GM12878 (cell line): Measurements from ENCODE around the gene EEF2KMT. TPM values are rescaled to one million over a fixed set of nuclear protein-coding genes. Genes with fewer than 3 reads are reported as not detected.
"Not testable (repeated sequence)": the region's sequence is repeated elsewhere in the genome, so short reads cannot be mapped to it uniquely, and the experiment has no call there.

ENCODE experiments used
- ATAC-seq: fragments of 200-7000 bp; cut with Tn5 transposase; 3 replicates; pipeline ENCODE4 v1.9.1; 2020; ENCODE audit warnings: mild to moderate bottlenecking, moderate library complexity
- BruUV-seq: library from RNA; stranded (reverse); fragments of 400-500 nt; replicated peaks from 2 replicates; lab custom pipeline; 2021; lab: Mats Ljungman, UMichigan
- CTCF ChIA-PET: fragments of 300-600 bp; sonication (Branson Sonifier 250); formaldehyde crosslinking; extraction: SDS; loops from one replicate; lab custom pipeline; 2021; ENCODE audit warnings: inconsistent platforms; lab: Yijun Ruan, JAX
- POLR2A ChIA-PET: fragments of 350-600 bp; formaldehyde crosslinking; extraction: SDS; loops from one replicate; lab custom pipeline; 2021; ENCODE audit warnings: inconsistent platforms; lab: Charles Lee
- RAD21 ChIA-PET: fragments of 300-600 bp; sonication (Branson Sonifier 250); formaldehyde crosslinking; loops from one replicate; lab custom pipeline; 2023; ENCODE audit warnings: antibody characterized with exemption; ENCODE audit not compliant: unreplicated experiment; lab: Charles Lee
- SMC1A ChIA-PET: fragments of 300-600 bp; sonication (Branson Sonifier 250); formaldehyde crosslinking; loops from one replicate; lab custom pipeline; 2023; ENCODE audit not compliant: unreplicated experiment, uncharacterized antibody; lab: Charles Lee
- DNase-seq: peaks from one replicate; pipeline ENCODE4 v3.0.0-alpha.2; 2011; ENCODE audit warnings: low read depth, low spot score
- FAIRE-seq: peaks from 3 replicates; lab custom pipeline; 2011; peaks lifted over from hg19 to GRCh38; lab: Jason Lieb, UNC
- H2AFZ ChIP-seq: 2 replicates; pipeline ENCODE4 v1.6.0; 2011; ENCODE audit warnings: low read depth, low read length, control low read depth; ENCODE audit not compliant: control insufficient read depth
- H3K27ac ChIP-seq: 2 replicates; pipeline ENCODE4 v1.5.1; 2011; ENCODE audit warnings: control low read depth; ENCODE audit not compliant: control insufficient read depth, insufficient read depth
- H3K27me3 ChIP-seq, 2 experiments: replicated peaks in 1 of 2; 2 replicates each; pipeline versions ENCODE4 v1.6.0 to v1.6.1; 2011; ENCODE audit warnings: low read length in 1 of 2; ENCODE audit not compliant: control insufficient read depth in 2 of 2, insufficient read depth in 2 of 2
- H3K36me3 ChIP-seq, 2 experiments: 2 replicates each; pipeline ENCODE4 v1.5.1; 2011; ENCODE audit warnings: low read length in 1 of 2; ENCODE audit not compliant: control insufficient read depth in 2 of 2, insufficient read depth in 2 of 2
- H3K4me1 ChIP-seq: 2 replicates; pipeline ENCODE4 v1.6.1; 2011; ENCODE audit warnings: mild to moderate bottlenecking, low read length, moderate library complexity, mixed read lengths; ENCODE audit not compliant: control insufficient read depth, insufficient read depth
- H3K4me2 ChIP-seq: 2 replicates; pipeline ENCODE4 v1.6.0; 2011; ENCODE audit warnings: control low read depth; ENCODE audit not compliant: control insufficient read depth, insufficient read depth
- H3K4me3 ChIP-seq: fragments of 200-600 bp; sonication (generic); 2 replicates; pipeline ENCODE4 v1.5.1; 2016
- H3K79me2 ChIP-seq: 2 replicates; pipeline ENCODE4 v1.6.0; 2011; ENCODE audit warnings: low read length; ENCODE audit not compliant: control insufficient read depth, insufficient read depth
- H3K9ac ChIP-seq: 2 replicates; pipeline ENCODE4 v1.8.0; 2011; ENCODE audit warnings: low read length, control low read depth, mixed read lengths; ENCODE audit not compliant: control insufficient read depth, insufficient read depth
- H3K9me3 ChIP-seq: replicated peaks from 3 replicates; pipeline ENCODE4 v1.5.1; 2011; ENCODE audit warnings: mild to moderate bottlenecking, low read length; ENCODE audit not compliant: control insufficient read depth, insufficient read depth
- H4K20me1 ChIP-seq: 2 replicates; pipeline ENCODE4 v1.6.0; 2011; ENCODE audit not compliant: control insufficient read depth, insufficient read depth
- NKRF ChIP-seq: fragments of 450-650 bp; conservative IDR thresholded peaks from 2 replicates; pipeline ENCODE4 v1.6.1; 2017; ENCODE audit warnings: mild to moderate bottlenecking, moderate library complexity
- WGBS: methylation state at CpG from one replicate; pipeline ENCODE4 v1.1.6; 2016; ENCODE audit warnings: low lambda C conversion rate; ENCODE audit not compliant: insufficient replicate concordance, insufficient coverage; ENCODE audit errors: missing lambda C conversion rate; 5-methylcytosine and 5-hydroxymethylcytosine counted together
- in situ Hi-C: fragments of 300-500 bp; cut with MboI; formaldehyde crosslinking; loops from 9 replicates; pipeline ENCODE4 v1.14.3; 2018; ENCODE audit warnings: mixed read lengths
- intact Hi-C: fragments of 100-400 bp; cut with micrococcal nuclease; formaldehyde crosslinking; loops from one replicate; pipeline ENCODE4 v1.14.2; 2022; ENCODE audit not compliant: unreplicated experiment
- polyA plus RNA-seq, 11 experiments: library from polyadenylated mRNA; depleted of rRNA in 4 of 11; unstranded in 6 of 11; stranded (reverse) in 5 of 11; fragments of >200 nt; fragmentation: Nextera tagmentation in 4 of 11; fragmentation: Illumina TruSeq in 1 of 11; extraction: Ambion mirVana in 4 of 11; extraction: Trizol in 1 of 11; gene quantifications; 1 replicate in 1 of 11; 2 replicates in 10 of 11; pipeline versions ENCODE4 v1.2.1 to v1.2.3, GENCODE V29; 2011 to 2016; ENCODE audit warnings: inconsistent platforms in 2 of 11, missing spikeins in 2 of 11, low read depth in 1 of 11
- total RNA-seq, 4 experiments: library from RNA; depleted of rRNA in 3 of 4; stranded (reverse); fragments of >200 nt in 3 of 4; fragmentation: Illumina TruSeq in 1 of 4; extraction: Trizol in 1 of 4; gene quantifications; 2 replicates each; pipeline versions ENCODE4 v1.2.1 to v1.2.3, GENCODE V29; 2013 to 2021

The EEF2KMT gene
- total and polyA plus RNA-seq, 10 of the 15 experiments (the other 5 are each of a cell fraction or from before 2014, with no cell fraction given), result 3.8 to 28.1 (median 14.3) TPM

- no peak for TF ChIP-seq NKRF
These were observed 46.4 kb upstream of the EEF2KMT start (continued) for GRCh38 chr16:5143761-5144620.

GRCh38 chr16:5140151-5140550, 42.6 kb upstream of the EEF2KMT start:
- BruUV-seq, H3K36me3 ChIP-seq, DNase-seq, H3K4me3 ChIP-seq, POLR2A ChIA-PET, in situ Hi-C loops, H3K4me1 ChIP-seq, H3K4me2 ChIP-seq, SMC1A ChIA-PET, intact Hi-C loops, CTCF ChIA-PET, ATAC-seq, H3K9ac ChIP-seq, H3K9me3 ChIP-seq, H3K27me3 ChIP-seq, RAD21 ChIA-PET, H4K20me1 ChIP-seq, H3K79me2 ChIP-seq, FAIRE-seq, H3K27ac ChIP-seq, H2AFZ ChIP-seq: not testable (repeated sequence)
- WGBS, result 11% methylated on average over 7 of the region's 7 CpGs

GRCh38 chr16:5134739-5135452, 37.3 kb upstream of the EEF2KMT start:
- H3K9ac ChIP-seq, intact Hi-C loops, SMC1A ChIA-PET, H3K4me2 ChIP-seq, H3K4me1 ChIP-seq, H3K36me3 ChIP-seq, H3K9me3 ChIP-seq, RAD21 ChIA-PET, H2AFZ ChIP-seq, in situ Hi-C loops, H3K27ac ChIP-seq, POLR2A ChIA-PET, ATAC-seq, H3K79me2 ChIP-seq, DNase-seq, H3K27me3 ChIP-seq, FAIRE-seq, H3K4me3 ChIP-seq, BruUV-seq, H4K20me1 ChIP-seq: not testable (repeated sequence)
- 35% methylated on average over 13 of the region's 13 CpGs for WGBS
- CTCF ChIA-PET, result interaction anchor here (0.6 kb wide), 1 partner anchor 72 kb away, joined by 3 read pairs; no protein-coding TSS in a partner anchor

GRCh38 chr16:5132915-5133600, 35.5 kb upstream of the EEF2KMT start:
- H2AFZ ChIP-seq, intact Hi-C loops, H3K79me2 ChIP-seq, FAIRE-seq, H4K20me1 ChIP-seq, ATAC-seq, H3K9ac ChIP-seq, H3K4me1 ChIP-seq, BruUV-seq, POLR2A ChIA-PET, H3K4me3 ChIP-seq, in situ Hi-C loops, H3K27me3 ChIP-seq, SMC1A ChIA-PET, CTCF ChIA-PET, H3K27ac ChIP-seq, DNase-seq, H3K9me3 ChIP-seq, H3K4me2 ChIP-seq, H3K36me3 ChIP-seq: not testable (repeated sequence)
- 40% methylated on average over 13 of the region's 13 CpGs for WGBS
- RAD21 ChIA-PET, result interaction anchor here (0.8 kb wide), 1 partner anchor 76 kb away, joined by 3 read pairs; no protein-coding TSS in a partner anchor
